ENCODE results near the gene SPOCK2. TPM values are rescaled to one million over a fixed set of nuclear protein-coding genes. Genes with fewer than 3 reads are reported as not detected.

Gene SPOCK2
- total RNA-seq, 1 donor from 2014 or later, result 3.2 TPM

- Histone ChIP-seq H3F3A (ENCODE audit: low read depth) (peaks cover 3% of the 10 kb centered on the region), H3K9me3 (ENCODE audit: low read depth) (no peaks in the 10 kb centered on the region), H3K36me3 (no peaks in the 10 kb centered on the region), H3K9ac (no peak overlapping the region), H3K27me3 (no peaks in the 10 kb centered on the region), H3K4me1 (peaks cover 19% of the 10 kb centered on the region), H2AFZ (replicated peaks) (no peak overlapping the region), H3K27ac (no peak overlapping the region), H4K20me1 (ENCODE audit: low read depth) (no peaks in the 10 kb centered on the region), H3K4me2 (no peak overlapping the region), H3K4me3 (no peak overlapping the region), H3K79me2 (ENCODE audit: low read depth) (no peaks in the 10 kb centered on the region)
- Mint-ChIP-seq H3K9me3 (peaks cover 5% of the 10 kb centered on the region), H3K4me3 (no peak overlapping the region), H3K27me3 (ENCODE audit: insufficient read depth, low read depth) (peaks cover 14% of the 10 kb centered on the region), H3K4me1 (peaks cover 47% of the 10 kb centered on the region), H3K27ac (peak overlapping the region; percentile 66), H3K36me3 (peaks cover 4% of the 10 kb centered on the region)
- no peak for DNase-seq (ENCODE audit: low spot score)
- TF ChIP-seq EZH2phosphoT487 (IDR thresholded peaks at IDR 0.05) (no peak), EZH2 (IDR thresholded peaks at IDR 0.05) (no peak)
- TF ChIP-seq, protein P1, sequence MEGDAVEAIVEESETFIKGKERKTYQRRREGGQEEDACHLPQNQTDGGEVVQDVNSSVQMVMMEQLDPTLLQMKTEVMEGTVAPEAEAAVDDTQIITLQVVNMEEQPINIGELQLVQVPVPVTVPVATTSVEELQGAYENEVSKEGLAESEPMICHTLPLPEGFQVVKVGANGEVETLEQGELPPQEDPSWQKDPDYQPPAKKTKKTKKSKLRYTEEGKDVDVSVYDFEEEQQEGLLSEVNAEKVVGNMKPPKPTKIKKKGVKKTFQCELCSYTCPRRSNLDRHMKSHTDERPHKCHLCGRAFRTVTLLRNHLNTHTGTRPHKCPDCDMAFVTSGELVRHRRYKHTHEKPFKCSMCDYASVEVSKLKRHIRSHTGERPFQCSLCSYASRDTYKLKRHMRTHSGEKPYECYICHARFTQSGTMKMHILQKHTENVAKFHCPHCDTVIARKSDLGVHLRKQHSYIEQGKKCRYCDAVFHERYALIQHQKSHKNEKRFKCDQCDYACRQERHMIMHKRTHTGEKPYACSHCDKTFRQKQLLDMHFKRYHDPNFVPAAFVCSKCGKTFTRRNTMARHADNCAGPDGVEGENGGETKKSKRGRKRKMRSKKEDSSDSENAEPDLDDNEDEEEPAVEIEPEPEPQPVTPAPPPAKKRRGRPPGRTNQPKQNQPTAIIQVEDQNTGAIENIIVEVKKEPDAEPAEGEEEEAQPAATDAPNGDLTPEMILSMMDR (IDR thresholded peaks at IDR 0.05), result no peak
Measured at GRCh38 chr10:72074574-72075375, 13.6 kb downstream of the SPOCK2 start.

DNA sequence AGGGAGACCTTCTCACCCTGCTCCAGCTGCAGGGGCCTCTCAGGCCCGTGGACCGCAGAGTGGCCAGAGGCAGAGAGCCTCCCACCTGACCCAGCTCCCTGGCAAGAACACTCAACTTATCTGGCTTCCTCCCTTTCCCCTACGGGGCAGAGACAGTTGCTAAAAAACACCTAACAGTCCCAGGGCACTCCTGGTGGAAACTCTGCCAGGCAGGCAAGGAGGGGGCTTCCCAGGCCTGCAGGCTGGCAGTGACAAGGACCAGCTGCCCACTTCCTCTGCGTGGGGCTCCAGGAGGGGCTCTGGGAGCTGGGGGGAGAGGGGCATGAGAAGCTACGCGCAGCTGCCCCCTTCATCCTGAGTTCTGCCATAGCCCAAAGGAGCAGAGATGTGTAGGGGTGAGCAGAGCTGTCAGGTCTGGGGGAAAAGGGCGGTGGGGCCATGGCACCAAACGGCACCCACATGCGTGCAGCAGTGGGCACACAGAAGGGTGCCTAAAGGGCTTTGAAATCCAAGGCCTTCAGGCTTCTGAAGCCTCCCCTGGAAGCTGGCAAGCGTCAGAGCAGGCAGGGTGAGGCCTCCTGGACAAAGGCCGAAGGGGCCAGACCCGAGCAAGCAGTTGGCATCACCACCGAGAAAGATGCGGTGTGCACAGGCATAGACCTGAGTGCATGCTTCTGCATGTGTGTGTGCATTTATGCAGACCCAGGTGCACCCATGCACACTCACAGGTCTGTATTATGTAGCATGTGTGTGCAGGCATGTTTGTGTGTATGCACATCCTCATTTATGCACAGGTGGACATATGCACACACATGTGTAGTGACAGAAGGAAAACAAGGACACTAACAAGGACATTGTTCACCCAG, 14.4 kb downstream of the SPOCK2 start:
- TF ChIP-seq, protein P1 (IDR thresholded peaks at IDR 0.05), result no peak
- DNase-seq (ENCODE audit: low spot score), result no peak
- H4K20me1 ChIP-seq (ENCODE audit: low read depth), result no peaks in the 10 kb centered on the region
- peak overlapping the region; percentile 83 for H3K27ac Mint-ChIP-seq
- no peak overlapping the region for H2AFZ ChIP-seq (replicated peaks)
- no peak overlapping the region for H3K27ac ChIP-seq
- H3F3A ChIP-seq (ENCODE audit: low read depth), result peaks cover 3% of the 10 kb centered on the region
- no peak overlapping the region for H3K4me3 ChIP-seq
- H3K9me3 ChIP-seq (ENCODE audit: low read depth), result no peaks in the 10 kb centered on the region
- H3K27me3 ChIP-seq, result no peaks in the 10 kb centered on the region
- H3K79me2 ChIP-seq (ENCODE audit: low read depth), result no peaks in the 10 kb centered on the region
- peaks cover 14% of the 10 kb centered on the region for H3K27me3 Mint-ChIP-seq (ENCODE audit: insufficient read depth, low read depth)
- peaks cover 5% of the 10 kb centered on the region for H3K9me3 Mint-ChIP-seq
- H3K4me3 Mint-ChIP-seq, result no peak overlapping the region
- no peak overlapping the region for H3K9ac ChIP-seq
- H3K4me1 Mint-ChIP-seq, result peaks cover 47% of the 10 kb centered on the region
- peaks cover 12% of the 10 kb centered on the region for H3K4me1 ChIP-seq
- H3K36me3 ChIP-seq, result no peaks in the 10 kb centered on the region
- H3K36me3 Mint-ChIP-seq, result peaks cover 4% of the 10 kb centered on the region
- no peak overlapping the region for H3K4me2 ChIP-seq

- peaks cover 47% of the 10 kb centered on the region for H3K4me1 Mint-ChIP-seq
- H3K4me3 Mint-ChIP-seq, result no peak overlapping the region
- peak overlapping the region; percentile 85 for H3K27ac Mint-ChIP-seq
- H3K9me3 Mint-ChIP-seq, result peaks cover 5% of the 10 kb centered on the region
- H3K79me2 ChIP-seq (ENCODE audit: low read depth), result no peaks in the 10 kb centered on the region
- H3K27me3 Mint-ChIP-seq (ENCODE audit: insufficient read depth, low read depth), result peaks cover 14% of the 10 kb centered on the region
- H3K4me2 ChIP-seq, result no peak overlapping the region
- H3K4me3 ChIP-seq, result no peak overlapping the region
- H3K36me3 Mint-ChIP-seq, result peaks cover 4% of the 10 kb centered on the region
- H3K4me1 ChIP-seq, result peaks cover 8% of the 10 kb centered on the region
- no peak overlapping the region for H3K9ac ChIP-seq
- no peaks in the 10 kb centered on the region for H3K36me3 ChIP-seq
- no peak overlapping the region for H3K27ac ChIP-seq
- H3K9me3 ChIP-seq (ENCODE audit: low read depth), result no peaks in the 10 kb centered on the region
- H3F3A ChIP-seq (ENCODE audit: low read depth), result no peaks in the 10 kb centered on the region
- H3K27me3 ChIP-seq, result no peaks in the 10 kb centered on the region
- no peak overlapping the region for H2AFZ ChIP-seq (replicated peaks)
- DNase-seq (ENCODE audit: low spot score), result no peak
- no peaks in the 10 kb centered on the region for H4K20me1 ChIP-seq (ENCODE audit: low read depth)
- TF ChIP-seq EZH2 (IDR thresholded peaks at IDR 0.05) (no peak), EZH2phosphoT487 (IDR thresholded peaks at IDR 0.05) (no peak)
- TF ChIP-seq, protein P1 (IDR thresholded peaks at IDR 0.05), result no peak
Measured at GRCh38 chr10:72072639-72073038, 15.7 kb downstream of the SPOCK2 start.

Data from neural progenitor cell (in vitro differentiated cells).